Mesendoderm (in vitro differentiated cells): Measurements from ENCODE around the gene THRA.
A peak's percentile ranks its signal among the peaks of the same experiment; 100 is the strongest.

Experiments
- DNase-seq: peaks from one replicate; pipeline ENCODE4 v3.0.0; 2013
- H2AK5ac ChIP-seq: 2 replicates; pipeline ENCODE4 v1.6.1; 2013; ENCODE audit warnings: low read length, inconsistent platforms
- H2BK120ac ChIP-seq: 2 replicates; pipeline ENCODE4 v1.6.1; 2013; ENCODE audit warnings: low read depth, mild to moderate bottlenecking, low read length, moderate library complexity, mixed read lengths
- H2BK15ac ChIP-seq: replicated peaks from 2 replicates; pipeline ENCODE4 v1.6.1; 2013; ENCODE audit warnings: low read depth, mild to moderate bottlenecking, moderate library complexity
- H2BK5ac ChIP-seq: 2 replicates; pipeline ENCODE4 v1.6.1; 2013; ENCODE audit warnings: low read length, inconsistent platforms
- H3K18ac ChIP-seq: 2 replicates; pipeline ENCODE4 v1.6.1; 2013; ENCODE audit warnings: mild to moderate bottlenecking, low read length, mixed read lengths
- H3K23ac ChIP-seq: one replicate; pipeline ENCODE4 v1.6.1; 2013; ENCODE audit warnings: low read length
- H3K27ac ChIP-seq: 2 replicates; pipeline ENCODE4 v1.5.1; 2013; ENCODE audit warnings: low read depth, mild to moderate bottlenecking, inconsistent platforms, low read length, moderate library complexity
- H3K27me3 ChIP-seq: 2 replicates; pipeline ENCODE4 v1.6.1; 2013; ENCODE audit warnings: low read length, control low read depth, mild to moderate bottlenecking, inconsistent platforms; ENCODE audit not compliant: insufficient read depth, poor library complexity
- H3K36me3 ChIP-seq: 2 replicates; pipeline ENCODE4 v1.6.1; 2013; ENCODE audit warnings: low read length, inconsistent platforms; ENCODE audit not compliant: control insufficient read depth, insufficient read depth
- H3K4ac ChIP-seq: one replicate; pipeline ENCODE4 v1.6.1; 2013; ENCODE audit warnings: low read depth, mild to moderate bottlenecking, low read length, moderate library complexity
- H3K4me1 ChIP-seq: 2 replicates; pipeline ENCODE4 v1.6.1; 2013; ENCODE audit warnings: low read depth, low read length, inconsistent platforms; ENCODE audit not compliant: control insufficient read depth
- H3K4me2 ChIP-seq: 2 replicates; pipeline ENCODE4 v1.6.1; 2013; ENCODE audit warnings: low read length
- H3K4me3 ChIP-seq: 2 replicates; pipeline ENCODE4 v1.5.1; 2013; ENCODE audit warnings: mild to moderate bottlenecking, low read length
- H3K56ac ChIP-seq: one replicate; pipeline ENCODE4 v1.6.1; 2013; ENCODE audit warnings: low read length
- H3K79me1 ChIP-seq: 2 replicates; pipeline ENCODE4 v1.6.1; 2013; ENCODE audit warnings: low read length, inconsistent platforms
- H3K79me2 ChIP-seq: 2 replicates; pipeline ENCODE4 v1.6.1; 2013; ENCODE audit warnings: mild to moderate bottlenecking, low read length; ENCODE audit not compliant: control insufficient read depth, insufficient read depth
- H3K9ac ChIP-seq: 2 replicates; pipeline ENCODE4 v1.6.1; 2013; ENCODE audit warnings: low read length, inconsistent platforms
- H4K5ac ChIP-seq: one replicate; pipeline ENCODE4 v1.6.1; 2013; ENCODE audit warnings: low read length
- H4K8ac ChIP-seq: one replicate; pipeline ENCODE4 v1.6.1; 2013; ENCODE audit warnings: low read depth, mild to moderate bottlenecking, control low read depth, low read length, moderate library complexity
- WGBS: extraction: QIAGEN DNeasy Blood & Tissue Kit; methylation state at CpG from one replicate; pipeline ENCODE4 v1.1.7; 2013; ENCODE audit warnings: low lambda C conversion rate, missing lambda C conversion rate; ENCODE audit not compliant: insufficient coverage; ENCODE audit errors: extremely low coverage; 5-methylcytosine and 5-hydroxymethylcytosine counted together

THRA gene

DNA sequence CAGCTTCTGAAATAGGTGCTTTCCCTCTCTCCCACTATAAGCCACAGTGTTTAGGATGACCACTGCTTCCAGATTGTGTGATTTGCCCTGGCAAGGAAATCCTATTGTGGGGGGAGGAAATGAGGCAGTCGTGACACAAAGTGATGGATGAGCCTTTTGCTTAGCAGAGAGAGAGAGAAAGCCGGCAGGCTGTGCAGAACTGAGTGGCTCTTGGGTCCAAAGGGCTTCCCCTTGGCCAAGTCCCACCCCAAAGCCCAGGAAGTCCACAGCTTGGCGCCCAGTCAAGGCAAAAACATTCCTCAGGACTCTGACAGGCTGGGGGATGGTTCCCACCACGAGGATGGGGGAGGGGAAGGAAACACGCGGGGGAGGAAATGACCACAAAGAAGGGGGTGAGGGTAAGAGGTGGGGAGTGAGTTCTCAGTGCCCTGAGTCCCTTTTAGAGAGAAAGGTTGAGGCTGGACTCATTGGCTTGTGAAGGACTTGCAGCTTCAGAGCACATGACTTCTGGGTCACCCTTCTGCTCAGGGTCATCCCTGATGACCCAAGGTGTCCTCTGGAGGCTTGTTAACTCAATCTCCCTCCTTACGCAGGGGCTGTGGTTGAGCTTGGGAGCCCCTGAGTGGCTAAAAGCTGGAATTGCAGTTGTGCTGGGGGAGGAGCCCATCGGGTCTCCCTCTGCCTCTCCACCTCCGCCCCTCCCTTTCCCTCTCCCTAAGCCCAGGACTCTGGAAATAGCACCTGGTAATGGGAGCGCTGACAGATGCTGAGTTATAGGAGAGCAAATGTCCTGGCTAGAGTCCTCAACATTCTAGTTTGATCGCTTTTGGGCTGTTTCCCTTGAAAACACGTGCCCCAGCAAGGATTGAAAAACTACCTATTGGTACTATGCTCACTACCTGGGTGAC lies 48.7 kb downstream of the THRA start:
- DNase-seq = peak; percentile 97
- H3K27me3 ChIP-seq = no peaks in the 10 kb centered on the region
- no peak overlapping the region for H3K27ac ChIP-seq
- peak overlapping the region; percentile 7 for H3K18ac ChIP-seq
- H2AK5ac ChIP-seq = no peak overlapping the region
- H3K4me2 ChIP-seq = no peak overlapping the region
- H3K79me1 ChIP-seq = no peaks in the 10 kb centered on the region
- H3K56ac ChIP-seq = peak overlapping the region; percentile 39
- H4K5ac ChIP-seq = no peak overlapping the region
- H2BK120ac ChIP-seq = no peak overlapping the region
- H2BK15ac ChIP-seq = no peak overlapping the region
- H3K9ac ChIP-seq = peak overlapping the region; percentile 39
- H3K4me3 ChIP-seq = no peak overlapping the region
- WGBS = no CpG with 5 or more reads among the region's 12 CpGs
- no peak overlapping the region for H2BK5ac ChIP-seq
- H4K8ac ChIP-seq = no peak overlapping the region
- H3K4me1 ChIP-seq = peaks cover 14% of the 10 kb centered on the region
- H3K36me3 ChIP-seq = no peaks in the 10 kb centered on the region
- no peaks in the 10 kb centered on the region for H3K79me2 ChIP-seq
- H3K23ac ChIP-seq = no peak overlapping the region
- no peak overlapping the region for H3K4ac ChIP-seq

DNA sequence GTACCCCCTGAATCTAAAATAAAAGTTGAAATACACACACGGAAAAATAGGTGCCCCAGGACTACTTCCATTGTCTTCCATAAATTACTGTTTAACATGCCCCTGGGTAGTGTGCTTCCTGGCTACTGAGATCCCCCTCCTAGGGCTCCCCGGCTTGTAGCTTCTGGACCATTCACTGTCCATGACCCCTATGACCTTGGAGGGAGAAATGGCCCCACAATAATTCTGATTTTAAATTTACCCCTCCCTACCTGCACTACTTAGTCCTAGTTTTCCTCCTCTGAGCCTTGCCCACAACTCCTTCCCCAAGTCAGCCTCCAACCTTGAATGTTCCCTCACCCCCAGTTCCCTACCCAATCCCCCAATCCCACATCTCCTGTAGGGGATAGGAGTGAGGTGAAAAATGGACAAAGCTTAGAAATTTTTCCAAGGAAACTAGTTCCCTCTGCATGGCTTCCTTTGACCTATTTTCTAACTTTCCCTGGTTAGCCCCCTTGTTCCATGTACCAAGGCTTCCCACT lies 49.5 kb downstream of the THRA start:
- Histone ChIP-seq H2BK15ac (no peak overlapping the region), H4K8ac (no peak overlapping the region), H3K4me1 (peaks cover 14% of the 10 kb centered on the region), H3K23ac (no peak overlapping the region), H3K4me3 (no peak overlapping the region), H3K4me2 (no peak overlapping the region), H2BK5ac (no peak overlapping the region), H3K79me1 (no peaks in the 10 kb centered on the region), H3K36me3 (no peaks in the 10 kb centered on the region), H4K5ac (no peak overlapping the region), H3K56ac (peak overlapping the region; percentile 10), H3K79me2 (no peaks in the 10 kb centered on the region), H3K4ac (no peak overlapping the region), H3K27me3 (no peaks in the 10 kb centered on the region), H3K9ac (peak overlapping the region; percentile 18), H2BK120ac (no peak overlapping the region), H2AK5ac (no peak overlapping the region), H3K18ac (no peak overlapping the region), H3K27ac (no peak overlapping the region)
- WGBS = no CpG with 5 or more reads among the region's 2 CpGs
- DNase-seq = no peak

DNA sequence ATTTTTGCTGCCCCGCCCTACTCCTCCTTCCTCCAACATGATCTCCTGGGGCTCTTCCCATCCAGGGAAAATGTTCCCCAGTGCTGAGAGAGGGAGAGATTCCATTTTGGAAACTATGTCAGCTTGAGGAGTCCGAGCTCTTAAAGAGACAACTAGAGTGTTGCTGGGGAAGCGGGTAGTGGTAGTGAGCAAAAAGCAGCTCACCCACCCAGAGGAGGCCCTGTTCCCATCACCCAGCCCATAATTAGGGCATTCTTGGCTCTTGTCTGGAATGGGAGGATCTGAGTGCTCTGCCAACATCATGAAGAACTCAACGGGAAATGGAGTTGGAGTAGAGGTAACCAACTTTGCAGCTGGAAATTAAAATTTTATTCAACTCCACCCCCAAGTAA lies 49.9 kb downstream of the THRA start:
- H3K4me3 ChIP-seq = no peak overlapping the region

DNA sequence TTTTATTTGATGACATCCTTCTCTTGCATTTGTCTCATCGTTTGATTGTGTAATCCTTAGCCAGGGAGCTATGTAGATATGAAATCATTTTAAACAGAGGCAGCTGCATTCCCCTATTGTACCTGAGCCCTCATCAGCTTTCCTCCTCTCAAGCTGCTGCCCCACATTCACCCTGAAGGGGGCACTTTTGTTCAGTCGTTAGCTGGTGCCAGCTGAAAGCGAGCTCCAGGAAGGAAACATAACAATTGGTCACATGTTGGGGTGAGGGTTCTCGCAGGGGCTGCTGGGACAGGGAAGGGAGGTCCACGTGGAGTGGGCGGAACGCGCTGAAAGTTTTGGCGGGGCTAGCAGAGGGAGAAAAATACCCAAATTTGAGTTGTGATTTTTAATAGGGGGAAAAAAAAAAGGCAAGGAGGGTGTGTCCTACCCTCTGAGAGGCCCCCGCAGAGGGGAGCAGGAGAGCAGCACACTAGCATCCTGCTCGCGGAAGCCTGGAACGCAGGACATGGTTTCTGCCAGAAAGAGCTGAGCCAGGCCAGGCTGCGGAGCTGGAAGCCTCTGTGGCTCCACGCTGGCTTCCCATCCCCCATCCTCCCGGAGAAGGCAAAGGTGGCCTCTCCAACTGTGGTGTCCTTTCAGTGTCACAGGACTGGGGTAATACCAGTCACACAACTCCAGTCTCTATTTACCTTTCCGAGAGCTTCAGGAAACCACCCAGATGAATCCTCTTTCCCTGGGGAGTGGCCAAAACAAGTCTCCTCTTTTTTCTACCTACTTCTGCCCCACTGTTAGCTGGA lies 50.5 kb downstream of the THRA start:
- H3K4me2 ChIP-seq = peak overlapping the region; percentile 53
- no peaks in the 10 kb centered on the region for H3K36me3 ChIP-seq
- peak overlapping the region; percentile 39 for H2BK5ac ChIP-seq
- H3K4me3 ChIP-seq = peak overlapping the region; percentile 3
- no peak overlapping the region for H2BK120ac ChIP-seq
- H3K4ac ChIP-seq = peak overlapping the region; percentile 88
- H4K8ac ChIP-seq = no peak overlapping the region
- DNase-seq = peak; percentile 98
- peaks cover 10% of the 10 kb centered on the region for H3K4me1 ChIP-seq
- peak overlapping the region; percentile 86 for H3K56ac ChIP-seq
- H3K27ac ChIP-seq = peak overlapping the region; percentile 84
- no peak overlapping the region for H3K23ac ChIP-seq
- peak overlapping the region; percentile 19 for H3K18ac ChIP-seq
- no peaks in the 10 kb centered on the region for H3K79me2 ChIP-seq
- no peaks in the 10 kb centered on the region for H3K27me3 ChIP-seq
- H2AK5ac ChIP-seq = no peak overlapping the region
- peak overlapping the region; percentile 88 for H3K9ac ChIP-seq
- no CpG with 5 or more reads among the region's 17 CpGs for WGBS
- no peaks in the 10 kb centered on the region for H3K79me1 ChIP-seq
- peak overlapping the region; percentile 77 for H4K5ac ChIP-seq
- no peak overlapping the region for H2BK15ac ChIP-seq

More for the DNA sequence above, 49.9 kb downstream of the THRA start:
- Histone ChIP-seq H3K18ac (no peak overlapping the region), H2BK5ac (no peak overlapping the region), H4K8ac (no peak overlapping the region), H2AK5ac (no peak overlapping the region), H3K27me3 (no peaks in the 10 kb centered on the region), H3K27ac (no peak overlapping the region), H3K4me2 (no peak overlapping the region), H3K23ac (no peak overlapping the region), H3K4ac (no peak overlapping the region), H3K9ac (peak overlapping the region; percentile 18), H4K5ac (no peak overlapping the region), H3K4me1 (peaks cover 12% of the 10 kb centered on the region), H3K36me3 (no peaks in the 10 kb centered on the region), H3K56ac (peak overlapping the region; percentile 60), H2BK120ac (no peak overlapping the region), H2BK15ac (no peak overlapping the region), H3K79me2 (no peaks in the 10 kb centered on the region), H3K79me1 (no peaks in the 10 kb centered on the region)
- no peak for DNase-seq
- no CpG with 5 or more reads among the region's 4 CpGs for WGBS

DNA sequence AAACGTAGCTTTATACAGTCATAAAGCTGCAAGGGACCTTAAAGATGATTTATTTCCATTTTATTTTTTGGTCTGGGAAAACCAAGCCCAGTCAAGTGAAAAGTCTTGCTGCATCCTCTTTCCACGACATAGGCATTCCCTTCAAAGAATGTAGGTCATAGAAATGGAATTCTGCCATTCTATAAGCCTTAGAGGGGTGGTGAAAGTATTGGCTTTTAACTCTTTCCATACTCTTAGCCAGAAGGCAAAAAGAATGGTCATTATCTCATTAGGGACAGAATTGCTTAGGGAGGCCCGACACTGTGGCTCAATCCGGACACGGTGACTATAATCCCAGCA lies 51.1 kb downstream of the THRA start:
- Histone ChIP-seq H4K8ac (no peak overlapping the region), H3K23ac (no peak overlapping the region), H3K36me3 (no peaks in the 10 kb centered on the region), H4K5ac (peak overlapping the region; percentile 77), H3K18ac (peak overlapping the region; percentile 19), H3K9ac (peak overlapping the region; percentile 88), H3K79me1 (no peaks in the 10 kb centered on the region), H2BK120ac (no peak overlapping the region), H3K27ac (peak overlapping the region; percentile 84), H3K27me3 (no peaks in the 10 kb centered on the region), H3K4me2 (peak overlapping the region; percentile 53), H3K4me1 (peaks cover 10% of the 10 kb centered on the region), H3K4me3 (no peak overlapping the region), H3K56ac (peak overlapping the region; percentile 86), H3K79me2 (no peaks in the 10 kb centered on the region), H2BK15ac (no peak overlapping the region), H2AK5ac (no peak overlapping the region), H2BK5ac (no peak overlapping the region), H3K4ac (no peak overlapping the region)
- DNase-seq = peak; percentile 77
- no CpG with 5 or more reads among the region's 5 CpGs for WGBS
